Activated naive CD8-positive, alpha-beta T cell treated with anti-CD3 and anti-CD28 coated beads for 36 hours (primary cell): ENCODE results near the gene TEX53. TPM values are rescaled to one million over a fixed set of nuclear protein-coding genes. Genes with fewer than 3 reads are reported as not detected.

ENCODE experiments used
- DNase-seq: peaks from one replicate; pipeline ENCODE4 v3.0.0; 2021
- H3K27ac Mint-ChIP-seq: one replicate; pipeline ENCODE4 v1.8.0; 2022; ENCODE audit warnings: mild to moderate bottlenecking, moderate library complexity, mixed read lengths
- H3K27me3 Mint-ChIP-seq: one replicate; pipeline ENCODE4 v1.8.0; 2022; ENCODE audit warnings: mild to moderate bottlenecking, mixed read lengths
- H3K36me3 Mint-ChIP-seq: one replicate; pipeline ENCODE4 v1.8.0; 2021; ENCODE audit warnings: mild to moderate bottlenecking, mixed read lengths
- H3K4me1 Mint-ChIP-seq: one replicate; pipeline ENCODE4 v1.8.0; 2021; ENCODE audit warnings: mixed read lengths
- H3K4me3 Mint-ChIP-seq: one replicate; pipeline ENCODE4 v1.8.0; 2022; ENCODE audit warnings: mild to moderate bottlenecking, moderate library complexity, mixed read lengths
- H3K9me3 Mint-ChIP-seq: one replicate; pipeline ENCODE4 v1.8.0; 2022; ENCODE audit warnings: mixed read lengths
- total RNA-seq, 2 experiments: library from RNA; stranded (reverse); gene quantifications; one replicate each; pipeline ENCODE4 v1.2.3, GENCODE V29; 2021

TEX53 gene
- not detected for total RNA-seq

- no peaks in the 10 kb centered on the region for H3K9me3 Mint-ChIP-seq
- H3K4me1 Mint-ChIP-seq, result peaks cover 15% of the 10 kb centered on the region
- H3K36me3 Mint-ChIP-seq, result no peaks in the 10 kb centered on the region
- H3K4me3 Mint-ChIP-seq, result no peak within 1 kb of the TSS
- H3K27me3 Mint-ChIP-seq, result peaks cover 4% of the 10 kb centered on the region
- H3K27ac Mint-ChIP-seq, result peak within 1 kb of the TSS; percentile 65
- DNase-seq, result no peak
These were observed at the start of gene TEX53 for GRCh38 chr9:114657705-114658104. TSS of gene TEX53 (minus strand) at chr9:114657805. CDS start at chr9:114657774, 31 bp downstream.

- no peak for DNase-seq
- peaks cover 7% of the 10 kb centered on the region for H3K36me3 Mint-ChIP-seq
- H3K4me1 Mint-ChIP-seq, result peaks cover 50% of the 10 kb centered on the region
- H3K27me3 Mint-ChIP-seq, result no peaks in the 10 kb centered on the region
- H3K9me3 Mint-ChIP-seq, result no peaks in the 10 kb centered on the region
- peak overlapping the region; percentile 77 for H3K27ac Mint-ChIP-seq
- peak overlapping the region; percentile 61 for H3K4me3 Mint-ChIP-seq
These were observed 49.1 kb upstream of the TEX53 start for GRCh38 chr9:114706711-114707110.

GRCh38 chr9:114701988-114702387 is 44.4 kb upstream of the TEX53 start:
- Mint-ChIP-seq H3K27me3 (no peaks in the 10 kb centered on the region), H3K4me1 (peaks cover 58% of the 10 kb centered on the region), H3K27ac (peak overlapping the region; percentile 60), H3K9me3 (peaks cover 4% of the 10 kb centered on the region), H3K36me3 (peaks cover 28% of the 10 kb centered on the region), H3K4me3 (no peak overlapping the region)
- DNase-seq, result no peak

GRCh38 chr9:114697951-114698351 is 40.3 kb upstream of the TEX53 start:
- Mint-ChIP-seq H3K4me3 (peak overlapping the region; percentile 58), H3K9me3 (peaks cover 4% of the 10 kb centered on the region), H3K27me3 (no peaks in the 10 kb centered on the region)

GRCh38 chr9:114696814-114697544 is 39.4 kb upstream of the TEX53 start:
- Mint-ChIP-seq H3K27me3 (no peaks in the 10 kb centered on the region), H3K36me3 (peaks cover 26% of the 10 kb centered on the region), H3K4me3 (peak overlapping the region; percentile 62), H3K27ac (peak overlapping the region; percentile 98), H3K4me1 (peaks cover 84% of the 10 kb centered on the region), H3K9me3 (peaks cover 4% of the 10 kb centered on the region)
- peak; percentile 80 for DNase-seq

More at GRCh38 chr9:114697951-114698351, 40.3 kb upstream of the TEX53 start:
- DNase-seq, result peak; percentile 37
- peak overlapping the region; percentile 98 for H3K27ac Mint-ChIP-seq
- peaks cover 28% of the 10 kb centered on the region for H3K36me3 Mint-ChIP-seq
- H3K4me1 Mint-ChIP-seq, result peaks cover 76% of the 10 kb centered on the region

GRCh38 chr9:114695948-114696347 is 38.3 kb upstream of the TEX53 start:
- peak overlapping the region; percentile 14 for H3K4me3 Mint-ChIP-seq

GRCh38 chr9:114694719-114695269 is 37.2 kb upstream of the TEX53 start:
- Mint-ChIP-seq H3K36me3 (peaks cover 21% of the 10 kb centered on the region), H3K27ac (peak overlapping the region; percentile 92), H3K27me3 (no peaks in the 10 kb centered on the region), H3K4me3 (peak overlapping the region; percentile 40), H3K9me3 (peaks cover 4% of the 10 kb centered on the region), H3K4me1 (peaks cover 91% of the 10 kb centered on the region)
- peak; percentile 43 for DNase-seq

More at GRCh38 chr9:114695948-114696347, 38.3 kb upstream of the TEX53 start:
- Mint-ChIP-seq H3K36me3 (peaks cover 26% of the 10 kb centered on the region), H3K9me3 (peaks cover 4% of the 10 kb centered on the region), H3K4me1 (peaks cover 86% of the 10 kb centered on the region), H3K27me3 (no peaks in the 10 kb centered on the region), H3K27ac (peak overlapping the region; percentile 98)
- DNase-seq, result no peak

GRCh38 chr9:114694146-114694545 is 36.5 kb upstream of the TEX53 start:
- Mint-ChIP-seq H3K4me1 (peaks cover 90% of the 10 kb centered on the region), H3K36me3 (peaks cover 18% of the 10 kb centered on the region), H3K27me3 (no peaks in the 10 kb centered on the region), H3K27ac (peak overlapping the region; percentile 92), H3K4me3 (no peak overlapping the region), H3K9me3 (peaks cover 3% of the 10 kb centered on the region)
- DNase-seq, result no peak

GRCh38 chr9:114693248-114693855 is 35.7 kb upstream of the TEX53 start:
- Mint-ChIP-seq H3K27ac (peak overlapping the region; percentile 99), H3K9me3 (peaks cover 9% of the 10 kb centered on the region), H3K4me3 (no peak overlapping the region), H3K27me3 (no peaks in the 10 kb centered on the region), H3K36me3 (peaks cover 19% of the 10 kb centered on the region), H3K4me1 (peaks cover 91% of the 10 kb centered on the region)
- no peak for DNase-seq

- Mint-ChIP-seq H3K4me1 (peaks cover 89% of the 10 kb centered on the region), H3K9me3 (peaks cover 13% of the 10 kb centered on the region), H3K4me3 (peak overlapping the region; percentile 29), H3K36me3 (peaks cover 27% of the 10 kb centered on the region), H3K27ac (peak overlapping the region; percentile 99), H3K27me3 (no peaks in the 10 kb centered on the region)
- no peak for DNase-seq
These were observed 34.3 kb upstream of the TEX53 start for GRCh38 chr9:114691956-114692295.

- Mint-ChIP-seq H3K4me3 (peak overlapping the region; percentile 29), H3K36me3 (peaks cover 34% of the 10 kb centered on the region), H3K9me3 (peaks cover 16% of the 10 kb centered on the region), H3K4me1 (peaks cover 89% of the 10 kb centered on the region), H3K27ac (peak overlapping the region; percentile 99), H3K27me3 (no peaks in the 10 kb centered on the region)
- peak; percentile 80 for DNase-seq
These were observed 33.7 kb upstream of the TEX53 start for GRCh38 chr9:114691046-114691955.

- H3K27me3 Mint-ChIP-seq, result no peaks in the 10 kb centered on the region
- H3K4me3 Mint-ChIP-seq, result peak overlapping the region; percentile 60
- H3K27ac Mint-ChIP-seq, result peak overlapping the region; percentile 99
- DNase-seq, result no peak
- H3K36me3 Mint-ChIP-seq, result peaks cover 41% of the 10 kb centered on the region
- H3K9me3 Mint-ChIP-seq, result peaks cover 16% of the 10 kb centered on the region
- peaks cover 90% of the 10 kb centered on the region for H3K4me1 Mint-ChIP-seq
These were observed 32.7 kb upstream of the TEX53 start for GRCh38 chr9:114690308-114690707.

- peaks cover 41% of the 10 kb centered on the region for H3K36me3 Mint-ChIP-seq
- peaks cover 16% of the 10 kb centered on the region for H3K9me3 Mint-ChIP-seq
- no peak for DNase-seq
- H3K4me1 Mint-ChIP-seq, result peaks cover 87% of the 10 kb centered on the region
- no peaks in the 10 kb centered on the region for H3K27me3 Mint-ChIP-seq
- H3K4me3 Mint-ChIP-seq, result no peak overlapping the region
- H3K27ac Mint-ChIP-seq, result peak overlapping the region; percentile 99
These were observed 32.2 kb upstream of the TEX53 start for GRCh38 chr9:114689813-114690212.

- H3K4me1 Mint-ChIP-seq, result peaks cover 82% of the 10 kb centered on the region
- peaks cover 20% of the 10 kb centered on the region for H3K9me3 Mint-ChIP-seq
- peaks cover 46% of the 10 kb centered on the region for H3K36me3 Mint-ChIP-seq
- no peaks in the 10 kb centered on the region for H3K27me3 Mint-ChIP-seq
- DNase-seq, result no peak
- H3K27ac Mint-ChIP-seq, result peak overlapping the region; percentile 99
- no peak overlapping the region for H3K4me3 Mint-ChIP-seq
These were observed 31.5 kb upstream of the TEX53 start for GRCh38 chr9:114688909-114689610.
